NB4 (cell line): ENCODE results near the gene KRTDAP.

Experiments used
- CTCF ChIP-seq: IDR thresholded peaks from one replicate; pipeline ENCODE4 v1.5.1; 2012; ENCODE audit warnings: low read depth, low read length
- POLR2A ChIP-seq: IDR thresholded peaks from 2 replicates; pipeline ENCODE4 v1.6.1; 2011; ENCODE audit warnings: mild to moderate bottlenecking; ENCODE audit not compliant: insufficient read length; ENCODE audit errors: extremely low read depth

GRCh38 chr19:35458192-35458591 is 32.1 kb downstream of the KRTDAP start:
- TF ChIP-seq POLR2A: no peak
- TF ChIP-seq CTCF: no peak
